SU-DHL-6 (cell line): Measurements from ENCODE around the gene KCTD7.

Experiments
- EZH2phosphoT487 ChIP-seq: fragments of 200-600 bp; sonication (generic), shearing (Covaris generic); conservative IDR thresholded peaks from 2 replicates; pipeline ENCODE4 v1.6.1; 2018; ENCODE audit warnings: mild to moderate bottlenecking, antibody characterized with exemption, low read length, moderate library complexity, mixed read lengths
- TF ChIP-seq, protein P1 (sequence below): fragments of 200-600 bp; sonication (generic); IDR thresholded peaks from one replicate; pipeline ENCODE4 v1.5.1; 2017; ENCODE audit warnings: antibody characterized with exemption, mild to moderate bottlenecking, low read length, moderate library complexity; ENCODE audit not compliant: insufficient read depth, poor library complexity, severe bottlenecking

- TF ChIP-seq, protein P1, sequence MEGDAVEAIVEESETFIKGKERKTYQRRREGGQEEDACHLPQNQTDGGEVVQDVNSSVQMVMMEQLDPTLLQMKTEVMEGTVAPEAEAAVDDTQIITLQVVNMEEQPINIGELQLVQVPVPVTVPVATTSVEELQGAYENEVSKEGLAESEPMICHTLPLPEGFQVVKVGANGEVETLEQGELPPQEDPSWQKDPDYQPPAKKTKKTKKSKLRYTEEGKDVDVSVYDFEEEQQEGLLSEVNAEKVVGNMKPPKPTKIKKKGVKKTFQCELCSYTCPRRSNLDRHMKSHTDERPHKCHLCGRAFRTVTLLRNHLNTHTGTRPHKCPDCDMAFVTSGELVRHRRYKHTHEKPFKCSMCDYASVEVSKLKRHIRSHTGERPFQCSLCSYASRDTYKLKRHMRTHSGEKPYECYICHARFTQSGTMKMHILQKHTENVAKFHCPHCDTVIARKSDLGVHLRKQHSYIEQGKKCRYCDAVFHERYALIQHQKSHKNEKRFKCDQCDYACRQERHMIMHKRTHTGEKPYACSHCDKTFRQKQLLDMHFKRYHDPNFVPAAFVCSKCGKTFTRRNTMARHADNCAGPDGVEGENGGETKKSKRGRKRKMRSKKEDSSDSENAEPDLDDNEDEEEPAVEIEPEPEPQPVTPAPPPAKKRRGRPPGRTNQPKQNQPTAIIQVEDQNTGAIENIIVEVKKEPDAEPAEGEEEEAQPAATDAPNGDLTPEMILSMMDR: no peak
- TF ChIP-seq EZH2phosphoT487: no peak
These were observed 11.4 kb upstream of the KCTD7 start for GRCh38 chr7:66617295-66617694.
